ENCODE results near the gene OR51T1. TPM values are rescaled to one million over a fixed set of nuclear protein-coding genes. Genes with fewer than 3 reads are reported as not detected.

Gene OR51T1
- total RNA-seq, 1 experiment from 2014 or later, result not detected

DNA sequence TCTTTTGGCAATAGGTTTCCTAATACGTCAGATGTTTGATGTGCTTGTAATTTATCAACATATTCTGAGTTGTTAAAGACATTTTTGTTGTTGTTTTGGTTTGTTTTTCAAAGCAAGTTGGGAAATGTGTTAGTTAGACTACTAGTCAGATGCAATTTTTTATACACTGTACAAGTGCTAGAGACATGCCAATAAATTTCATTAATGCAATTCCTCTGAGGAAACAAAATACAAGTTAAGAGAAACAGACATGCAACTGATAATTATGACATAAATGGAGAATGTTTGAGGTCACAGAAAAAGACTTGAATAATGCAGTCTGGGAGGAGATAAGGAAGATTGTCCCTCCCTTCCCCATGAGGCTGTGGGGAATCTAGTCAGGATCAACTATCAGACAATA is 5.9 kb downstream of the OR51T1 start:
- no TSS peak for BruUV-seq (replicated peaks)
- H3K9me3 ChIP-seq (ENCODE audit: control insufficient read depth, insufficient read depth, low read depth, low read length), result no peaks in the 10 kb centered on the region
- no peak overlapping the region for H3K4me3 ChIP-seq (ENCODE audit: low read depth in 2 of 2, low read length in 2 of 2)
- in situ Hi-C loops (cut with HindIII; ENCODE audit: low pct_unique_long_range_greater_than_20kb, low sequenced_read_pairs) (no loop called here), intact Hi-C loops (cut with micrococcal nuclease; ENCODE audit: unreplicated experiment) (no loop called here)
- TF ChIP-seq, protein P1, sequence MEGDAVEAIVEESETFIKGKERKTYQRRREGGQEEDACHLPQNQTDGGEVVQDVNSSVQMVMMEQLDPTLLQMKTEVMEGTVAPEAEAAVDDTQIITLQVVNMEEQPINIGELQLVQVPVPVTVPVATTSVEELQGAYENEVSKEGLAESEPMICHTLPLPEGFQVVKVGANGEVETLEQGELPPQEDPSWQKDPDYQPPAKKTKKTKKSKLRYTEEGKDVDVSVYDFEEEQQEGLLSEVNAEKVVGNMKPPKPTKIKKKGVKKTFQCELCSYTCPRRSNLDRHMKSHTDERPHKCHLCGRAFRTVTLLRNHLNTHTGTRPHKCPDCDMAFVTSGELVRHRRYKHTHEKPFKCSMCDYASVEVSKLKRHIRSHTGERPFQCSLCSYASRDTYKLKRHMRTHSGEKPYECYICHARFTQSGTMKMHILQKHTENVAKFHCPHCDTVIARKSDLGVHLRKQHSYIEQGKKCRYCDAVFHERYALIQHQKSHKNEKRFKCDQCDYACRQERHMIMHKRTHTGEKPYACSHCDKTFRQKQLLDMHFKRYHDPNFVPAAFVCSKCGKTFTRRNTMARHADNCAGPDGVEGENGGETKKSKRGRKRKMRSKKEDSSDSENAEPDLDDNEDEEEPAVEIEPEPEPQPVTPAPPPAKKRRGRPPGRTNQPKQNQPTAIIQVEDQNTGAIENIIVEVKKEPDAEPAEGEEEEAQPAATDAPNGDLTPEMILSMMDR (IDR thresholded peaks at IDR 0.05), result no peak
- no peak for ATAC-seq
- no peak overlapping the region for H3K27ac ChIP-seq (ENCODE audit: low read length)
- ChIA-PET CTCF (interaction anchor here (1.2 kb wide), 1 partner anchor 12 kb away, joined by 3 read pairs; no protein-coding TSS in a partner anchor), POLR2A (no interaction called here)
- no peak for DNase-seq (ENCODE audit: low read depth, low spot score)
- H3K27me3 ChIP-seq (ENCODE audit: control insufficient read depth, insufficient read depth, low read length), result no peaks in the 10 kb centered on the region
- no peaks in the 10 kb centered on the region for H3K36me3 ChIP-seq (ENCODE audit: control insufficient read depth, insufficient read depth, low read length)
- H3K4me1 ChIP-seq (ENCODE audit: control insufficient read depth, insufficient read depth, low read length), result no peaks in the 10 kb centered on the region

DNA sequence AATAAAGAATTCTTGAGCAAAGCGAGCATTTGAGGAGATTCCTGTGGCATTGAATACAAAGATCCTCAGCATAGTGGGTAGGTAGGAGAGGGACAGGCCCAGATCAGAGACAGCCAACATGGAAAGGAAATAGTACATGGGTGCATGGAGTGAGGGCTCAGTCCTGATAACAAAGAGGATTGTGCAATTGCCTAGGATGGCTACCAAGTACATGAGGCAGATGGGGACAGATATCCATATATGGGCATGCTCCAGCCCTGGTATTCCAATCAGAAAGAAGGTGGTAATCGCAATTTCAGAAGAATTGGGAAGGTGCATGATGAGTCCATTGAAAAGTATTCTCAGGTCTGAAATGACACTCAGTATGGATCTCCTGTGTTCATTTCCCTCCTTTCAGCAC is 8.6 kb downstream of the OR51T1 start:
- ChIA-PET POLR2A (no interaction called here), CTCF (no interaction called here)
- no TSS peak for BruUV-seq (replicated peaks)
- no peak for ATAC-seq
- in situ Hi-C loops (cut with HindIII; ENCODE audit: low pct_unique_long_range_greater_than_20kb, low sequenced_read_pairs) (no loop called here), intact Hi-C loops (cut with micrococcal nuclease; ENCODE audit: unreplicated experiment) (no loop called here)
- Histone ChIP-seq H3K9me3 (ENCODE audit: control insufficient read depth, insufficient read depth, low read depth, low read length) (no peaks in the 10 kb centered on the region), H3K4me1 (ENCODE audit: control insufficient read depth, insufficient read depth, low read length) (no peaks in the 10 kb centered on the region), H3K36me3 (ENCODE audit: control insufficient read depth, insufficient read depth, low read length) (no peaks in the 10 kb centered on the region), H3K27ac (ENCODE audit: low read length) (no peak overlapping the region), H3K27me3 (ENCODE audit: control insufficient read depth, insufficient read depth, low read length) (no peaks in the 10 kb centered on the region), H3K4me3 (ENCODE audit: low read depth in 2 of 2, low read length in 2 of 2) (no peak overlapping the region)
- DNase-seq (ENCODE audit: low read depth, low spot score), result no peak
- TF ChIP-seq, protein P1 (IDR thresholded peaks at IDR 0.05), result 0 out of 2 replicates have a peak, but pooled peaks have one; percentile 6
- TF ChIP-seq, protein P2, sequence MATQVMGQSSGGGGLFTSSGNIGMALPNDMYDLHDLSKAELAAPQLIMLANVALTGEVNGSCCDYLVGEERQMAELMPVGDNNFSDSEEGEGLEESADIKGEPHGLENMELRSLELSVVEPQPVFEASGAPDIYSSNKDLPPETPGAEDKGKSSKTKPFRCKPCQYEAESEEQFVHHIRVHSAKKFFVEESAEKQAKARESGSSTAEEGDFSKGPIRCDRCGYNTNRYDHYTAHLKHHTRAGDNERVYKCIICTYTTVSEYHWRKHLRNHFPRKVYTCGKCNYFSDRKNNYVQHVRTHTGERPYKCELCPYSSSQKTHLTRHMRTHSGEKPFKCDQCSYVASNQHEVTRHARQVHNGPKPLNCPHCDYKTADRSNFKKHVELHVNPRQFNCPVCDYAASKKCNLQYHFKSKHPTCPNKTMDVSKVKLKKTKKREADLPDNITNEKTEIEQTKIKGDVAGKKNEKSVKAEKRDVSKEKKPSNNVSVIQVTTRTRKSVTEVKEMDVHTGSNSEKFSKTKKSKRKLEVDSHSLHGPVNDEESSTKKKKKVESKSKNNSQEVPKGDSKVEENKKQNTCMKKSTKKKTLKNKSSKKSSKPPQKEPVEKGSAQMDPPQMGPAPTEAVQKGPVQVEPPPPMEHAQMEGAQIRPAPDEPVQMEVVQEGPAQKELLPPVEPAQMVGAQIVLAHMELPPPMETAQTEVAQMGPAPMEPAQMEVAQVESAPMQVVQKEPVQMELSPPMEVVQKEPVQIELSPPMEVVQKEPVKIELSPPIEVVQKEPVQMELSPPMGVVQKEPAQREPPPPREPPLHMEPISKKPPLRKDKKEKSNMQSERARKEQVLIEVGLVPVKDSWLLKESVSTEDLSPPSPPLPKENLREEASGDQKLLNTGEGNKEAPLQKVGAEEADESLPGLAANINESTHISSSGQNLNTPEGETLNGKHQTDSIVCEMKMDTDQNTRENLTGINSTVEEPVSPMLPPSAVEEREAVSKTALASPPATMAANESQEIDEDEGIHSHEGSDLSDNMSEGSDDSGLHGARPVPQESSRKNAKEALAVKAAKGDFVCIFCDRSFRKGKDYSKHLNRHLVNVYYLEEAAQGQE (IDR thresholded peaks at IDR 0.05; ENCODE audit: insufficient read depth in 1 of 2, low read depth in 2 of 2, low read length in 1 of 2), result no peak

DNA sequence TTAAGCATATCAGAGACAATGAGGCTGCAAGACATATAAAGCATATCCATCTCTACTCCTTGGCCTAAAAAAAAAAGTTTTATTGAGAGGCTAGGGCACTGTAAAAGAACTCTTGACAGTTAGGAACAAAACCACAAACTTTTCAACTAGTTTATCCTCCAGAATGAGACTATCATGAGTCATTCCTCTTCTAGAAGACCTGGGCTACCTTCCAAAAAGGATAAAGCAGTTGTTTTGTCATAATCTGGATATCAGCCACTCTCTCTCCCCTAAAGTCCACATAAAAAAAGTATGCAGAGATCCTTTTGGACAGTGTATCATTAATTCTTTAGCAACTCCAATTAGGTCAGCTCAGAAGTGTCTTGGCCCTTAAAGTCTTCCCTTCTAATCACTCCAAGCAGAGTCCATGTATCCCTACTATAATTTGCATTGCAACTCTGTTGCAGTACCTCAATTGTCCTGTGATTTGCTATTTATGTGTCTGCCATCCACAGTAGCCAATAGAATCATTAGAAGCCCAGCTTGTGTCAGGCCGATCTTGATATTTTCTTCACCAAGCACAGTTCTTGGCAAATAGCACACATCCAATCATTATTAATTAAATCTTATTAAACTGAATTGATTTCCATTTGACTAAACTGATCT is 10.4 kb downstream of the OR51T1 start:
- intact Hi-C loops (cut with micrococcal nuclease; ENCODE audit: unreplicated experiment), result no loop called here
- BruUV-seq (replicated peaks), result no TSS peak
- DNase-seq (ENCODE audit: low read depth, low spot score), result peak; percentile 82
- ChIA-PET POLR2A (no interaction called here), CTCF (no interaction called here)
- Histone ChIP-seq H3K27ac (ENCODE audit: low read length) (no peak overlapping the region), H3K36me3 (ENCODE audit: control insufficient read depth, insufficient read depth, low read length) (no peaks in the 10 kb centered on the region), H3K4me3 (ENCODE audit: low read depth in 2 of 2, low read length in 2 of 2) (no peak overlapping the region), H3K27me3 (ENCODE audit: control insufficient read depth, insufficient read depth, low read length) (no peaks in the 10 kb centered on the region), H3K4me1 (ENCODE audit: control insufficient read depth, insufficient read depth, low read length) (no peaks in the 10 kb centered on the region), H3K9me3 (ENCODE audit: control insufficient read depth, insufficient read depth, low read depth, low read length) (no peaks in the 10 kb centered on the region)
- in situ Hi-C loops (cut with HindIII; ENCODE audit: low pct_unique_long_range_greater_than_20kb, low sequenced_read_pairs), result no loop called here
- TF ChIP-seq SIN3A (IDR thresholded peaks at IDR 0.05; ENCODE audit: borderline replicate concordance, insufficient read depth, low read depth, low read length), result no peak
- TF ChIP-seq, protein P1 (IDR thresholded peaks at IDR 0.05), result peak; percentile 7; the same call in 1 of the 2 replicates
- peak; percentile 91 for ATAC-seq

Data from Panc1 (cell line).